Measurements from ENCODE around the gene ARHGAP1. TPM values are rescaled to one million over a fixed set of nuclear protein-coding genes. Genes with fewer than 3 reads are reported as not detected.

The ARHGAP1 gene
- total RNA-seq, 1 experiment from 2014 or later: 65.4 TPM

DNA sequence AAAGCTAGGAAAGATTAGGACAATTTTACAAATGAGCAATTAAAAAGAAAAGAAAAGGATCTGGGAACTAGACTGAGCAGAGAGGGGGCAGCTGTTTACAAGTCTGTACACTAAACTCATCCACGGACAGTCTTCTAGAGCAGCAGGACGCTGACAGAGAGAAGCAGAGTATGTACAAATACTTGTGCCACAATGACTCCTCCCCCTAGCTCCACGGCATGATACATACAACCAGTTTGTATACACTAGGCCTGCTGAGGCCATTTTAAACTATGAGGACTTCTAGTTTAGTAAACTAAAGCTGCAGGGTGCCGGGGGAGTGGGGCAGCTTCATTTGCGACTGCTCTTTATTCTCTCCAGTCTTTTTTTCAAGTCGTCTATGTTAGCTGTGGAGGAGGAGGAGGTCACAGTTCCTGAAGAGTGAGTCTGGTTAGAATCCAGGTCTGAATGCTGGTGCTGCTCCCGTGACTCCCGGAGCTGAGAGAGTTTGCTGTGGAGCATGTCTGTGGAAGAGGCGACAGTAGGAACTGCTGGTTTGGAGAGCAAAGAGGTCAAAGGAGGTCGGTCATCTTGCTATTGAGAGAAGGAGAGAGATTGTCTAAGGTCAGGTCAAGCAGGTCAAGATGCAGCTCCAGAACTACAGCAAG is 43.4 kb upstream of the ARHGAP1 start:
- TF ChIP-seq, protein P1, sequence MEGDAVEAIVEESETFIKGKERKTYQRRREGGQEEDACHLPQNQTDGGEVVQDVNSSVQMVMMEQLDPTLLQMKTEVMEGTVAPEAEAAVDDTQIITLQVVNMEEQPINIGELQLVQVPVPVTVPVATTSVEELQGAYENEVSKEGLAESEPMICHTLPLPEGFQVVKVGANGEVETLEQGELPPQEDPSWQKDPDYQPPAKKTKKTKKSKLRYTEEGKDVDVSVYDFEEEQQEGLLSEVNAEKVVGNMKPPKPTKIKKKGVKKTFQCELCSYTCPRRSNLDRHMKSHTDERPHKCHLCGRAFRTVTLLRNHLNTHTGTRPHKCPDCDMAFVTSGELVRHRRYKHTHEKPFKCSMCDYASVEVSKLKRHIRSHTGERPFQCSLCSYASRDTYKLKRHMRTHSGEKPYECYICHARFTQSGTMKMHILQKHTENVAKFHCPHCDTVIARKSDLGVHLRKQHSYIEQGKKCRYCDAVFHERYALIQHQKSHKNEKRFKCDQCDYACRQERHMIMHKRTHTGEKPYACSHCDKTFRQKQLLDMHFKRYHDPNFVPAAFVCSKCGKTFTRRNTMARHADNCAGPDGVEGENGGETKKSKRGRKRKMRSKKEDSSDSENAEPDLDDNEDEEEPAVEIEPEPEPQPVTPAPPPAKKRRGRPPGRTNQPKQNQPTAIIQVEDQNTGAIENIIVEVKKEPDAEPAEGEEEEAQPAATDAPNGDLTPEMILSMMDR (IDR thresholded peaks at IDR 0.05; ENCODE audit: unreplicated experiment): no peak
- Mint-ChIP-seq H3K36me3 (ENCODE audit: insufficient read depth, unreplicated experiment) (peaks cover 45% of the 10 kb centered on the region), H3K4me3 (ENCODE audit: low read depth, unreplicated experiment) (no peak overlapping the region), H3K27me3 (ENCODE audit: unreplicated experiment) (no peaks in the 10 kb centered on the region), H3K9me3 (ENCODE audit: low read depth, unreplicated experiment) (no peaks in the 10 kb centered on the region), H3K27ac (ENCODE audit: unreplicated experiment) (no peak overlapping the region), H3K4me1 (ENCODE audit: low read depth, unreplicated experiment) (no peaks in the 10 kb centered on the region)
- TSS peak; percentile 45 for BruUV-seq (replicated peaks)
- CTCF ChIA-PET: interaction anchor here (0.5 kb wide), 1 partner anchor 302 kb away, joined by 5 read pairs; no protein-coding TSS in a partner anchor
- DNase-seq: no peak
- intact Hi-C loops (cut with micrococcal nuclease; ENCODE audit: unreplicated experiment): no loop called here

DNA sequence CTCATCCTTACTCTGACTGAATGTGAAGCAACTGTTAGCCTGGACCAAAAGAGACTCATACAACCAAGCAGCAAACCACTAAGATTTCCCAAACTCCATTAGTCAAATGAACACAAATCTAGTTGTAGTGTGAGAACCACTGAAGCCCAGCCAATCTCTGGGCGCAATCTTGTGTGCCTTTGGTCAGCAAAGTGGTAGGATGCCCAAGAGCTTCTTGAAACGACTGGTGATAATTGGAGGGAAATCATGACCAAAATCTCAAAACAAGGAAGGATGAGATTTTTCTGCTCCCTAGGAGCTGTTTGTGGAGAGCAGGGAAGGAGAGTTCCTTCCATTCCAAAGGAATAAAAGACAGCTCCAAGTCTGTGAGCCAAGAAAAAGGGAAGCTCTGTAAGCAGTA is 42.6 kb upstream of the ARHGAP1 start:
- Mint-ChIP-seq H3K36me3 (ENCODE audit: insufficient read depth, unreplicated experiment) (peaks cover 50% of the 10 kb centered on the region), H3K27me3 (ENCODE audit: unreplicated experiment) (no peaks in the 10 kb centered on the region), H3K27ac (ENCODE audit: unreplicated experiment) (no peak overlapping the region), H3K4me3 (ENCODE audit: low read depth, unreplicated experiment) (no peak overlapping the region), H3K9me3 (ENCODE audit: low read depth, unreplicated experiment) (no peaks in the 10 kb centered on the region), H3K4me1 (ENCODE audit: low read depth, unreplicated experiment) (no peaks in the 10 kb centered on the region)
- TF ChIP-seq, protein P1 (IDR thresholded peaks at IDR 0.05; ENCODE audit: unreplicated experiment): no peak
- intact Hi-C loops (cut with micrococcal nuclease; ENCODE audit: unreplicated experiment): no loop called here
- CTCF ChIA-PET: interaction anchor here (0.5 kb wide), 1 partner anchor 303 kb away, joined by 5 read pairs; no protein-coding TSS in a partner anchor
- BruUV-seq (replicated peaks): no TSS peak
- no peak for DNase-seq

DNA sequence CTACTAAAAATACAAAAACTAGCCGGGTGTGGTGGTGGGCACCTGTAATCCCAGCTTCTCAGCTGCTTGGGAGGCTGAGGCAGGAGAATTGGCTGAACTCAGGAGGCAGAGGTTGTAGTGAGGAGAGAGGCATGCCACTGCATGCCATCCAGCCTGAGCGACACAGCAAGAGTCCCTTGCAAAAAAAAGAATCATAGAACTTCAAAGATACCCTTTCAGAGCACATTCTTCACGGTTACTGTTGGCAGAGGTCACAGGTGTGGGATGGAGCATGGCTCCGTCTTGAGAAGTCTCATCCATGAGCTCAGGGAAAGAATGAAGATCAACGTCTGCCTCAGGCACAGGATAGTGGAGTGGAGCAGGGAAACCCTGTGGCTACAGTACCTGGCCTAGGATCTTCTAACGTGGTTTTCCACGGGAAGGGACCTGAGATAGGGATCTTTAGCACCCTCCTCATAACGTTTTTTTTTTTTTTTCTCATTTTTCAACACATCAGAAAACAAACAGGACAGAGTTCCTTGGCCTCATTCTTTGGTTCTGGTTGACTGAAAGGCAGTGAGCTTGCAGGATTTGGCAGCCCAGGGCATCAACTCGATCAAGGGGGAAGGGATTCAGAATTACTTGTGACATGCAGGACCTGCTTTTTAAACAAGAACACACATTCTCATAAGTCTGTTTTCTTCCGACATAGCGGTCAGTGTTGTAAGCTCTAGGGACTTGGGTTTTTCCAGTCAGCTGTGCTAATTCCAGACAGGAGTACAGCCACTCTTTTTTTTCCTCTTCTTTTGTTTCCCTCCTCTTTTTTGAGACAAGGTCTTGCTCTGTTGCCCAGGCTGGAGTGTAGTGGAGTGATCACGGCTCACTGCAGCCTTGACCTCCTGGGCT is 41.4 kb upstream of the ARHGAP1 start:
- no TSS peak for BruUV-seq (replicated peaks)
- CTCF ChIA-PET: no interaction called here

DNA sequence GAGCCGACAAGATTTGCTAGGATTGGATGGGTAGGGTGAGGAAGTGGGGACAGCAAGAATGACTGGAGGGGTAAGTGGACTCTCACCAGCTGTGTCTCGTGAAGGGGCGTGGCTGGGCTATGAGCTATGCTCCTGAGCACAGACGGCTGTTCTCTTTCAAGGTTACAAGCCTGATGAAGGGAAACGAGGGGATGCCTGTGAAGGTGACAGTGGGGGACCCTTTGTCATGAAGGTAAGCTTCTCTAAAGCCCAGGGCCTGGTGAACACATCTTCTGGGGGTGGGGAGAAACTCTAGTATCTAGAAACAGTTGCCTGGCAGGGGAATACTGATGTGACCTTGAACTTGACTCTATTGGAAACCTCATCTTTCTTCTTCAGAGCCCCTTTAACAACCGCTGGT is 38.5 kb upstream of the ARHGAP1 start:
- Mint-ChIP-seq H3K4me3 (ENCODE audit: low read depth, unreplicated experiment) (no peak overlapping the region), H3K27ac (ENCODE audit: unreplicated experiment) (no peak overlapping the region), H3K36me3 (ENCODE audit: insufficient read depth, unreplicated experiment) (peaks cover 33% of the 10 kb centered on the region), H3K4me1 (ENCODE audit: low read depth, unreplicated experiment) (no peaks in the 10 kb centered on the region), H3K9me3 (ENCODE audit: low read depth, unreplicated experiment) (no peaks in the 10 kb centered on the region), H3K27me3 (ENCODE audit: unreplicated experiment) (no peaks in the 10 kb centered on the region)
- no peak for DNase-seq
- BruUV-seq (replicated peaks): no TSS peak
- CTCF ChIA-PET: no interaction called here
- intact Hi-C loops (cut with micrococcal nuclease; ENCODE audit: unreplicated experiment): no loop called here
- TF ChIP-seq, protein P1 (IDR thresholded peaks at IDR 0.05; ENCODE audit: unreplicated experiment): no peak

More for the DNA sequence above, 41.4 kb upstream of the ARHGAP1 start:
- Mint-ChIP-seq H3K9me3 (ENCODE audit: low read depth, unreplicated experiment) (no peaks in the 10 kb centered on the region), H3K4me1 (ENCODE audit: low read depth, unreplicated experiment) (no peaks in the 10 kb centered on the region), H3K27ac (ENCODE audit: unreplicated experiment) (no peak overlapping the region), H3K27me3 (ENCODE audit: unreplicated experiment) (no peaks in the 10 kb centered on the region), H3K36me3 (ENCODE audit: insufficient read depth, unreplicated experiment) (peaks cover 47% of the 10 kb centered on the region), H3K4me3 (ENCODE audit: low read depth, unreplicated experiment) (no peak overlapping the region)
- intact Hi-C loops (cut with micrococcal nuclease; ENCODE audit: unreplicated experiment): no loop called here
- DNase-seq: no peak
- TF ChIP-seq, protein P1 (IDR thresholded peaks at IDR 0.05; ENCODE audit: unreplicated experiment): no peak

All from Calu3 (cell line).